GM19035 (cell line): Measurements from ENCODE around the gene CALCOCO1.
"Not testable (repeated sequence)": the region's sequence is repeated elsewhere in the genome, so short reads cannot be mapped to it uniquely, and the experiment has no call there.

ENCODE experiments used
- ATAC-seq: cut with Tn5 transposase; IDR thresholded peaks from one replicate; pipeline ENCODE4 v1.9.1; 2021; ENCODE audit not compliant: unreplicated experiment

Gene CALCOCO1, protein sequence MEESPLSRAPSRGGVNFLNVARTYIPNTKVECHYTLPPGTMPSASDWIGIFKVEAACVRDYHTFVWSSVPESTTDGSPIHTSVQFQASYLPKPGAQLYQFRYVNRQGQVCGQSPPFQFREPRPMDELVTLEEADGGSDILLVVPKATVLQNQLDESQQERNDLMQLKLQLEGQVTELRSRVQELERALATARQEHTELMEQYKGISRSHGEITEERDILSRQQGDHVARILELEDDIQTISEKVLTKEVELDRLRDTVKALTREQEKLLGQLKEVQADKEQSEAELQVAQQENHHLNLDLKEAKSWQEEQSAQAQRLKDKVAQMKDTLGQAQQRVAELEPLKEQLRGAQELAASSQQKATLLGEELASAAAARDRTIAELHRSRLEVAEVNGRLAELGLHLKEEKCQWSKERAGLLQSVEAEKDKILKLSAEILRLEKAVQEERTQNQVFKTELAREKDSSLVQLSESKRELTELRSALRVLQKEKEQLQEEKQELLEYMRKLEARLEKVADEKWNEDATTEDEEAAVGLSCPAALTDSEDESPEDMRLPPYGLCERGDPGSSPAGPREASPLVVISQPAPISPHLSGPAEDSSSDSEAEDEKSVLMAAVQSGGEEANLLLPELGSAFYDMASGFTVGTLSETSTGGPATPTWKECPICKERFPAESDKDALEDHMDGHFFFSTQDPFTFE

DNA sequence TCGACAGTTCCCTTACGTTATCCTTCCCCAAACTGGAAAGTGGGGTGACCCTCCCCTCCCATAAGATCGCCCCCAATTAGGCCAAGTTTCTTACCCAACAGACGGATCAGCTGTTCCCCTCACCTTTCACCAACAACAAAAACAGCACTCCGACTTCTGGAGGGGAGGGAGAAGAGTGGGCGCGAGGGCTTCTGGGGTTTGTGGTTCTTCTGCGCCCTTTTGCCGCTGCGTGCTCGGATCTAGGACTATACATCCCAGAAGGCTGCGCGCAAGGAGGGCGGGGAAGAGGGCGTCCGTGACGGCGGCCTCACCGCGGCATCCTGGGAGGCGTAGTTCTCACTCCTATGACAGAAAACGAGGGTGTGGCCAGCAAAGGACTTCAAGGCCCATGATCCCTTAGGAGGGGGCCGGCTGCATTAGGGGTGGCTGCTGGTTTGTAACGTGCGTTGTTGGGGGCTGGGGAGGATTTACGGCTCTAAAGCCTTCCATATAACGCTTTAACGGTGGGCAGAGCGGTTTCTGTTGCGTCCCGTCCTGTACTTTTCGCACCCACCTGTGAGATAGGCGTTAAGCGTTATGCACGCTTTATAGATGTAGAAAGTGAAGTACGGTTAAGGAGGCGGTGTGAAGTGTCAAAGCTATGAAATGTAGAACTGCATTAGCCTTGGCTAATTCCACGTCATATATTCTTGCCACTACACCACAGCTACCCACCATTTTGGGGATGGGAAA, at the start of gene CALCOCO1:
CALCOCO1 (minus strand) TSS at position 143 of the 732 bp plus-strand sequence. CDS start 2,210 bp downstream, outside the sequence.
- peak; percentile 98 for ATAC-seq

GRCh38 chr12:53776872-53777271, 49.6 kb upstream of the CALCOCO1 start:
- no peak for ATAC-seq

DNA sequence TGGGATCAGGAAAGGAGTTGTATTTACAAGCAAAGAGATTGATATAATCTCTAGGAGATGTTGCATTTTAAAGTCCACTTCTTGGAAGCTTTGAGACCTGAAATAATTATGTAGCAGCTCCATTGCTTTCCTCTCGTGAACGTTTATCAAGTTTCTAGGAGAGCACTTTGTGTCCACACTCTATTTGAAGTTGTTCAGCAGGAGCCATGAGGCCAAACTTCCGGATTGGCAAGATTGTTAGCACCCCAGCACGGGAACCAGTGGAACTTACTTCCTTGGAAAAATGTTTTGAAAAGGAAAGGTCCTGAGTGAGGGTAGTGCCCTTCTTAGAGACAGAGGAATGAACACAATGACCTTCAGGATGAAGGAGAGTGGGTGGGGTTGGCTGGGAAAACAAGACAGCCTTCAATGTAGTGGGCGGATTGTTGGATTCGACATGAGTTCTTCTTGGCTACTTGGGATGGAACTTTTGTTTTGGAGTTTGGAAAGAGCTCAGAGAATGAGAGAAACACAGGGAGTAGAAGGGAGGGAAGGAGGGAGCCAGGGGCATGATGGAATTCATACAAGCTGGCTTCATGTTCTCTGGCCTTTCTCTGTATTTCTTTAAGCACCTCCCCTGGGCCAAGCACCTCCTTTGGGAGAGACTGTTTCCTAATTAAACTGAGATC, 48.4 kb upstream of the CALCOCO1 start:
- no peak for ATAC-seq

DNA sequence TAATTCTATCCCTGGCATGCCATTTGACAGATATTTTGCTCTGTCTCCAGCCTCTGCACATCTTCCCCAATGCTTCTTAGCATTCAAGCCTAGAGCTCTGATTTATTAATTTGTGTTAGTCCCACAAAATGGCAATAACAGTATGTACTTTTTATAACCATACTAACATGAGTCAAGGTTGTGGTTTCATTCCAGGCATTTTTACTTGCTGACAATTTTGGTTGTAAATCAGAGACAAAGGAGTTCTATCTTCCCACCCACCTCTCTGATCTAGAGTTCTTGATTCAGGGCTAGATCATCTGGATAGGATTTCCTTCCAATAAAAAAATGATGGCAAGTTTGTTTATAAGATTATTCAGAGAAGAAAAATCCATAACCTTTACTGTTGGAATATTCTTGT, 43.0 kb upstream of the CALCOCO1 start:
- ATAC-seq = no peak

GRCh38 chr12:53768976-53769375, 41.7 kb upstream of the CALCOCO1 start:
- ATAC-seq = no peak

- ATAC-seq = no peak
These were observed 39.6 kb upstream of the CALCOCO1 start for GRCh38 chr12:53766881-53767280.

DNA sequence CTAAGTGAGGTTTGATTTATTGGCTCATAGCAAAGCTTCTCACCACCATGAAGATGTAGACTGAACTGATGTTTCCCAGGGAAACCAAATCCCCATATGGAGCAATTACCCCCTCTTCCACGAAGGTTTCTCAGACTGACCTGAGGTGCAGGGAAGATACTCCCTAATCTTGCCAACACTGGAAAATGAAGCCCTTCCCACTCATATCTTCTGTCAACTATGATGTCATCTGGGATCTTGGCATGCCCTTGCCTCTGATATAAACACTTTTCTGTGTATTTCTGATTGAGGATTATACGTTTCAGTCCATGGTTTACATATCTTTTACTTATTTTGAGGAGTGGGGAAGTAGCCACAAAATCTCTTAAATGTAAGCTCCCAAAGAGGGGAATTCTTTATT, 38.6 kb upstream of the CALCOCO1 start:
- ATAC-seq = no peak

DNA sequence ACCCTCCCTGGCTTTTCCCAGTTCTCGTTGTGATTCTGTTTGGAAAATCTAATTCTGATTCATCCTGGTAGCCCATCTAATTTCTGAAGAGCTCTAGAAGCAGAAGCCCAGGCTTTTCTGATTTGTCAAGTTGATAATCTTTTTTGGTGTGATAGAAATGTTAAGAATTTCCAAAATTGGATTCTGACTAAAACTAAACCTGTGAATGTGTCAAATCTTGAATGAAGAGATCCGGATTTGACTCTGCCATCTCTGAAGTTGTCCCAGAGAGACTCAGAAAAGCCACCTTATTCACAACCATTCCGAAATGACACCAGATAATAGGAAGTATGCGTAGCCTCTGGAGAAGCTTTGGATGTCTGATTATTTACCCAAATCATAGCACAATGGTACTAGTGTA, 37.4 kb upstream of the CALCOCO1 start:
- ATAC-seq = no peak

GRCh38 chr12:53762793-53763192, 35.5 kb upstream of the CALCOCO1 start:
- ATAC-seq = not testable (repeated sequence)

GRCh38 chr12:53761306-53761705, 34.1 kb upstream of the CALCOCO1 start:
- ATAC-seq = no peak

GRCh38 chr12:53759261-53759660, 32.0 kb upstream of the CALCOCO1 start:
- ATAC-seq = no peak

GRCh38 chr12:53758730-53759103, 31.5 kb upstream of the CALCOCO1 start:
- no peak for ATAC-seq

GRCh38 chr12:53758081-53758729, 31.0 kb upstream of the CALCOCO1 start:
- no peak for ATAC-seq

GRCh38 chr12:53757101-53757770, 30.0 kb upstream of the CALCOCO1 start:
- ATAC-seq = peak; percentile 77

DNA sequence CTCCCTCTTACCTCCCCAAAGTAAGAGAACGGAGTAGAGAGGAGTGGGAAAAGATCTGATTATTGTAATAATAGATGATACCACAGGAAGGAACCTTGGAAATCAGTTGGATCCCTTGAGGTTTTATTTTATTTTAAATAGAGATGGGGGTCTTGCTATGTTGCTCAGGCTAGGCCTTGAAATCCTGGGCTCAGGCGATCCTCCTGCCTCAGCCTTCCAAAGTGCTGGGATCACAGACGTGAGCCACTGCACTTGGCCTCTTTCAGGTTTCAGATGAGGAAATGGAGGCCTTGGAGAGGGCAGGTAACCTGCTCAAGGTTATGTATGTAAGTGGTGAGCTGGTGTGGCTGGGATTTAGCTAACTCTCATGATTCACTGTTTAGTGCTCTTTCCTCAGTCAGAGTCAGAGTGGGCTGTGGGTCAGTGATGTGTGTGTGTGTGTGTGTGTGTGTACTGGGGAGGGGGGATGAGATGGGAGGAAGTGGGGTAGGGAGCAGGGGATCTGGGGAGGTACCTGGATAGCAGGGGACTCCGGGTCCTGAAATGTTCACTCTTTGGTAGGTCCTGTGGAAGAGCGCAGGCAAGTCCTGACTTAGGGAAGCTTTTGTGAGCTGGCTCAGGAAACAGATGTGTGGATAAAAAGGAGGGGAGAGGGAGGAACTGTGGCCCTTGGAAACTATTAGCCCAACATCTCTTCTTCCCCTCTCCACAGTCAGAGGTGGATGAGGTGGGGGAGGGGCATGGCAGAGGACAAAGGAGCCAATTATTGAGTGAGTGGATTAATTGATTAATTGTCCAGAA, 29.2 kb upstream of the CALCOCO1 start:
- no peak for ATAC-seq

GRCh38 chr12:53755893-53756292, 28.6 kb upstream of the CALCOCO1 start:
- ATAC-seq = no peak

GRCh38 chr12:53755451-53755891, 28.2 kb upstream of the CALCOCO1 start:
- ATAC-seq = no peak

DNA sequence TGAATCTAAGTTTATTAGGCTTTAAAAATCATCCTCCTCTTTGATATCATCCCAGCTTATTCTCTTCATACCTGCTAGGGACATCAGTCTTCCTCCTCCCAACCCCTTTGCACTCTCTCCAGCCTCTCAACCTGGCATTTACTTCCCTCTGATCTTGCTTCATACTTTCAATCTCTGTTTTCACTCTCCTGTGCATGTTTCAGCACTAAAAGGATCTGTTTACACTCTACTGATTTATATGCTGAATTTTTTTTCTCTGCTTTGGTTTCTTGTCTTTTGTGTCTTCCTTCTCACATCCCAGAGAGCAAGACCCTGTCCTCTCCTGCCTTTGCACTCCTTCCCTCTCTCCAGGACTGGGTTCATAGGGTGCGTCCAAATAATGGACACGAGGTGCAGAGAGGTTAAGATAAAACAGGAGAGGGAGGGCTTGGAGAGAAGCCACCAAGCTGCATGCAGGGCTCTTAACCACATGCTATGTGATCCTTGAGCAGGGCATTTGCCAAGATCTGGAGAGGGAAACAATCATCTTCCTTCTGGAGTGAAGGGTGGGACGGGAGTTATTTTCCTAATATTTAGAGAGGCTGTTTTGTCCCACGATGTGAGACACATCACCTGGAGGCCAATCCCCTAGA, 27.5 kb upstream of the CALCOCO1 start:
- ATAC-seq = no peak

DNA sequence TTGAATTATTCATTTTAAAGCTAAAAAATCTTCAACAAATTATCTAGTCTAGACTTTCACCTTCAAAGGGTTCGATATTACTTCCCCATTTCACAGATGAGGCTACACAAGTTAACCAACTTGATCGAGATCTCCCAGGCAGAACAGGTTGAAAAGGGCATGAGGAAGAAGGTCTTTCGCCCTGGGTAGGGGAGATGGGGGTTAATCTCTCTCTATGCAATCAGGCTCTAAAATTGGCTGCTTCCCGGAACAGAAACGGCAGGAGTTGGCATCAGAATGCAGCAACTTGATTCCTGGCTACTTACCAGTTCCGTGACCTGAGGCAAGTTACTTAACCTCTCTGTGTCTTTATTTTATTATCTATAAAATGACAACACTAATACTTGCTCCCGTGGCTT, 26.9 kb upstream of the CALCOCO1 start:
- no peak for ATAC-seq
